Measurements from ENCODE around the gene SMLR1. TPM values are rescaled to one million over a fixed set of nuclear protein-coding genes. Genes with fewer than 3 reads are reported as not detected.

The SMLR1 gene
- total and polyA plus RNA-seq, 2 donors from 2014 or later: 0.16 to 5.1 TPM

DNA sequence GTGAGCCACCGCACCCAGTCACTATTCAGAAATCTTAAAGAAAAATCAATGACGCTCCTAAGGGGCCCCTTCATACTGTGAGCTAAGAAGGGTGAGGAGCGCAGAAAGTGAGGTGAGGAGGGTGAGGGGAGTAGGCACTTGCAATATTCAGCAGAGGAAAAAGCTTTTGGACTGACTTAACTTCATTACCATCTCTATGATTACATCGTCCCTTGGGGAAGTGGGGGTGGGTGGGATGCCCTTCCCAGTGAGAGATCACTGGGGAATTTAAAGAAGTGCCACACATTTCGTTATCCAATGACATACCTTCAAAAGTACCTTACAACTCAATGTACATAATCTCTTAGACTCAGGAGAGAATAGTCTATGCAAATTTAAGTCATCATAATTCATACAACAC lies 46.5 kb downstream of the SMLR1 start:
- Histone ChIP-seq H3K4me3 (ENCODE audit: low read length in 3 of 3) (no peak overlapping the region), H3K27ac (ENCODE audit: low read depth in 2 of 2, low read length in 2 of 2) (no peak overlapping the region), H3K9me3 (ENCODE audit: control insufficient read depth in 2 of 3, insufficient read depth in 1 of 3, low read length in 3 of 3) (no peaks in the 10 kb centered on the region), H3K36me3 (ENCODE audit: control insufficient read depth in 2 of 3, insufficient read depth in 3 of 3, low read length in 3 of 3) (no peaks in the 10 kb centered on the region), H3K4me1 (ENCODE audit: control insufficient read depth in 2 of 3, insufficient read depth in 2 of 3, low read depth in 1 of 3, low read length in 3 of 3) (no peaks in the 10 kb centered on the region), H3K9ac (ENCODE audit: low read length in 3 of 3) (no peak overlapping the region), H3K27me3 (ENCODE audit: control insufficient read depth, insufficient read depth, low read length) (no peaks in the 10 kb centered on the region)
- no peak for DNase-seq
- FAIRE-seq: no peak
- TF ChIP-seq CTCF (IDR thresholded peaks at IDR 0.05; ENCODE audit: borderline replicate concordance, extremely low read depth, insufficient read depth): no peak
- intact Hi-C loops (cut with DNase I): no loop called here

DNA sequence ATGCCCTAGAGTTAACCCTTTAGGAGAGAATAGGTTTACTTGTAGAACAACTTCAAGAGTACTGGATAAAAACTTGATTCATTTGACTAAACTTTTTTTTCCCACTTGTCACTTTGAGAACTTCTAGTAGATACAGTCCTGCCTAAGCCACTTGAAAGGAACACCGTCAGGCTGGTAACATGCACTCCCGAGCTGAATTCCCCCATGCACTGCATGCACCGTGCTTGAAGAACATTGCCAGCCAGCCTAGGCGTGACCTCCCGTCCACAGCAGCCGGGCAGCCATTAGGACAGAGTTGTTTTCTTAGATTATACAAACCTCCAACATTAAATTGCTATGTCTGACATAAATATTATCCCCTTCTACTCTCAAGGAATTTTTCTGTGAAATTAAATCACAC lies 52.6 kb downstream of the SMLR1 start:
- no peak overlapping the region for H3K4me3 ChIP-seq (ENCODE audit: low read length in 3 of 3)
- FAIRE-seq (no peak), DNase-seq (no peak)
- peaks cover 0 to 8% (median 0%) of the 10 kb centered on the region in 3 donors for H3K36me3 ChIP-seq (ENCODE audit: control insufficient read depth in 2 of 3, insufficient read depth in 3 of 3, low read length in 3 of 3)
- no peaks in the 10 kb centered on the region for H3K27me3 ChIP-seq (ENCODE audit: control insufficient read depth, insufficient read depth, low read length)
- H3K9ac ChIP-seq (ENCODE audit: low read length in 3 of 3): no peak overlapping the region
- intact Hi-C loops (cut with DNase I): no loop called here
- no peak overlapping the region for H3K27ac ChIP-seq (ENCODE audit: low read depth in 2 of 2, low read length in 2 of 2)
- H3K4me1 ChIP-seq (ENCODE audit: control insufficient read depth in 2 of 3, insufficient read depth in 2 of 3, low read depth in 1 of 3, low read length in 3 of 3): no peaks in the 10 kb centered on the region
- H3K9me3 ChIP-seq (ENCODE audit: control insufficient read depth in 2 of 3, insufficient read depth in 1 of 3, low read length in 3 of 3): no peaks in the 10 kb centered on the region
- no peak for TF ChIP-seq CTCF (IDR thresholded peaks at IDR 0.05; ENCODE audit: borderline replicate concordance, extremely low read depth, insufficient read depth)

DNA sequence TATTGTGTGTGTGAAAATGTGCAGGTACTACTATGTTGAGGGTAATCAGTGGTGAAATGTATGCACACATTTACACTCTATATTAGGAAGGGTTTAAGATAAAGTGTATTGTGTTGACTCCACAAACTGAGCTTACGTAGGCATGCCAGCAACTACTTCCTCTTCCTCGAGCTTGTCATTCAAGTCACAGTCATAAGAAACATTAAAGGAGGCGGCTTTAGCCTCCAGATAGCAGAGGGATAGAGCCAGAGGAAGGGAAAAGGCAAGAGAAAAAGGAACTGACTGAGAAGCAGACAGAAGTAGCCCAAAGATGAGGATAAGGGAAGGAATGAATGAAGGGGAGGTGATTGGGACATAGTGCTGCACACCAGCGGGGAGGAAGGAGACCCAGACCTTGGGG lies 55.2 kb downstream of the SMLR1 start:
- no peak for TF ChIP-seq CTCF (IDR thresholded peaks at IDR 0.05; ENCODE audit: borderline replicate concordance, extremely low read depth, insufficient read depth)
- Histone ChIP-seq H3K27me3 (ENCODE audit: control insufficient read depth, insufficient read depth, low read length) (no peaks in the 10 kb centered on the region), H3K27ac (ENCODE audit: low read depth in 2 of 2, low read length in 2 of 2) (no peak overlapping the region), H3K4me1 (ENCODE audit: control insufficient read depth in 2 of 3, insufficient read depth in 2 of 3, low read depth in 1 of 3, low read length in 3 of 3) (no peaks in the 10 kb centered on the region), H3K4me3 (ENCODE audit: low read length in 3 of 3) (no peak overlapping the region), H3K9me3 (ENCODE audit: control insufficient read depth in 2 of 3, insufficient read depth in 1 of 3, low read length in 3 of 3) (no peaks in the 10 kb centered on the region), H3K9ac (ENCODE audit: low read length in 3 of 3) (no peak overlapping the region), H3K36me3 (ENCODE audit: control insufficient read depth in 2 of 3, insufficient read depth in 3 of 3, low read length in 3 of 3) (peaks cover 0 to 8% (median 0%) of the 10 kb centered on the region in 3 donors)
- no peak for FAIRE-seq
- DNase-seq: no peak
- intact Hi-C loops (cut with DNase I): no loop called here
